H9 (cell line): ENCODE results near the gene GOLGA8N. TPM values are rescaled to one million over a fixed set of nuclear protein-coding genes. Genes with fewer than 3 reads are reported as not detected.
"Not testable (repeated sequence)": the region's sequence is repeated elsewhere in the genome, so short reads cannot be mapped to it uniquely, and the experiment has no call there.

Source experiments
- DNase-seq: peaks from one replicate; pipeline ENCODE4 v3.0.0-alpha.2; 2017
- H2AFZ ChIP-seq: one replicate; pipeline ENCODE4 v1.6.1; 2013; ENCODE audit warnings: mild to moderate bottlenecking, low read length, control low read depth, moderate library complexity
- H2AK5ac ChIP-seq: 2 replicates; pipeline ENCODE4 v1.6.1; 2013; ENCODE audit warnings: low read length, control low read depth, mixed read lengths; ENCODE audit not compliant: insufficient read length
- H2BK120ac ChIP-seq: one replicate; pipeline ENCODE4 v1.6.1; 2013; ENCODE audit warnings: low read depth, mild to moderate bottlenecking, low read length, control low read depth, inconsistent platforms; ENCODE audit not compliant: poor library complexity, severe bottlenecking
- H2BK12ac ChIP-seq: 2 replicates; pipeline ENCODE4 v1.6.1; 2013; ENCODE audit warnings: low read length, control low read depth, mixed read lengths, low read depth; ENCODE audit not compliant: insufficient read length
- H2BK15ac ChIP-seq: 2 replicates; pipeline ENCODE4 v1.6.1; 2013; ENCODE audit warnings: low read depth, low read length, control low read depth
- H2BK20ac ChIP-seq: one replicate; pipeline ENCODE4 v1.6.1; 2013; ENCODE audit warnings: low read depth, mild to moderate bottlenecking, low read length, control low read depth, inconsistent platforms; ENCODE audit not compliant: poor library complexity, severe bottlenecking
- H2BK5ac ChIP-seq: 2 replicates; pipeline ENCODE4 v1.6.1; 2013; ENCODE audit warnings: low read length, control low read depth, mixed read lengths; ENCODE audit not compliant: insufficient read length
- H3K14ac ChIP-seq: 2 replicates; pipeline ENCODE4 v1.6.1; 2013; ENCODE audit warnings: low read length, control low read depth; ENCODE audit not compliant: insufficient read depth
- H3K18ac ChIP-seq: 2 replicates; pipeline ENCODE4 v1.6.1; 2013; ENCODE audit warnings: low read depth, mild to moderate bottlenecking, mixed read lengths, low read length, control low read depth; ENCODE audit not compliant: insufficient read length
- H3K23ac ChIP-seq: 2 replicates; pipeline ENCODE4 v1.6.1; 2013; ENCODE audit warnings: low read length, control low read depth, mixed read lengths, low read depth; ENCODE audit not compliant: insufficient read length
- H3K23me2 ChIP-seq: 2 replicates; pipeline ENCODE4 v1.6.1; 2013; ENCODE audit warnings: low read depth, mild to moderate bottlenecking, mixed read lengths, low read length, control low read depth; ENCODE audit not compliant: insufficient read length, poor library complexity, severe bottlenecking
- H3K27ac ChIP-seq: 2 replicates; pipeline ENCODE4 v1.5.1; 2013; ENCODE audit warnings: low read length, control low read depth, mixed read lengths, low read depth; ENCODE audit not compliant: insufficient read length
- H3K27me3 ChIP-seq: 2 replicates; pipeline ENCODE4 v1.6.1; 2013; ENCODE audit warnings: low read length, control low read depth, inconsistent platforms; ENCODE audit not compliant: insufficient read depth
- H3K4ac ChIP-seq: 2 replicates; pipeline ENCODE4 v1.6.1; 2013; ENCODE audit warnings: low read depth, mild to moderate bottlenecking, control low read depth, inconsistent platforms, low read length, moderate library complexity
- H3K4me1 ChIP-seq: 2 replicates; pipeline ENCODE4 v1.6.1; 2013; ENCODE audit warnings: low read length, control low read depth, inconsistent platforms; ENCODE audit not compliant: insufficient read depth
- H3K4me2 ChIP-seq: 2 replicates; pipeline ENCODE4 v1.6.1; 2013; ENCODE audit warnings: low read length, control low read depth, mixed read lengths; ENCODE audit not compliant: insufficient read length, insufficient read depth
- H3K56ac ChIP-seq: 2 replicates; pipeline ENCODE4 v1.6.1; 2013; ENCODE audit warnings: low read depth, mild to moderate bottlenecking, mixed read lengths, low read length, control low read depth; ENCODE audit not compliant: insufficient read length
- H3K79me1 ChIP-seq: 2 replicates; pipeline ENCODE4 v1.6.1; 2013; ENCODE audit warnings: low read depth, mild to moderate bottlenecking, moderate library complexity, low read length, control low read depth, inconsistent platforms; ENCODE audit not compliant: insufficient read depth, poor library complexity, severe bottlenecking
- H3K79me2 ChIP-seq: 2 replicates; pipeline ENCODE4 v1.6.1; 2013; ENCODE audit warnings: low read length, control low read depth, inconsistent platforms; ENCODE audit not compliant: insufficient read depth
- H3K9ac ChIP-seq: 2 replicates; pipeline ENCODE4 v1.6.1; 2013; ENCODE audit warnings: low read length, control low read depth, mixed read lengths; ENCODE audit not compliant: insufficient read length; ENCODE audit errors: extremely low read depth
- H3K9me3 ChIP-seq: one replicate; pipeline ENCODE4 v1.6.1; 2013; ENCODE audit warnings: low read depth, low read length, inconsistent platforms; ENCODE audit not compliant: control insufficient read depth
- H3T11ph ChIP-seq: one replicate; pipeline ENCODE4 v1.6.1; 2013; ENCODE audit warnings: mild to moderate bottlenecking, low read length, control low read depth, inconsistent platforms
- H4K20me1 ChIP-seq: one replicate; pipeline ENCODE4 v1.6.1; 2013; ENCODE audit not compliant: control insufficient read depth, insufficient read length, insufficient read depth
- H4K5ac ChIP-seq: 2 replicates; pipeline ENCODE4 v1.6.1; 2013; ENCODE audit warnings: low read depth, mild to moderate bottlenecking, mixed read lengths, low read length, control low read depth; ENCODE audit not compliant: insufficient read length
- H4K8ac ChIP-seq: replicated peaks from 2 replicates; pipeline ENCODE4 v1.6.1; 2013; ENCODE audit warnings: low read length, control low read depth, mixed read lengths, low read depth; ENCODE audit not compliant: insufficient read length
- H4K91ac ChIP-seq: 2 replicates; pipeline ENCODE4 v1.6.1; 2013; ENCODE audit warnings: low read depth, mild to moderate bottlenecking, moderate library complexity, mixed read lengths, low read length, control low read depth; ENCODE audit not compliant: insufficient read length
- H3K27ac Mint-ChIP-seq, 3 experiments: 2 replicates in 2 of 3; 3 replicates in 1 of 3; pipeline ENCODE4 v1.8.0; 2020 to 2021; ENCODE audit warnings: mixed read lengths in 3 of 3, mild to moderate bottlenecking in 1 of 3, moderate library complexity in 1 of 3
- H3K27me3 Mint-ChIP-seq: 2 replicates; pipeline ENCODE4 v1.8.0; 2021; ENCODE audit warnings: low read depth, mild to moderate bottlenecking, moderate library complexity, mixed read lengths
- H3K36me3 Mint-ChIP-seq, 3 experiments: 2 replicates in 2 of 3; 3 replicates in 1 of 3; pipeline ENCODE4 v1.8.0; 2020 to 2021; ENCODE audit warnings: low read depth in 3 of 3, mixed read lengths in 3 of 3; ENCODE audit not compliant: insufficient read depth in 1 of 3
- H3K4me1 Mint-ChIP-seq, 2 experiments: 2 replicates each; pipeline ENCODE4 v1.8.0; 2020; ENCODE audit warnings: mixed read lengths in 2 of 2
- H3K4me3 Mint-ChIP-seq, 2 experiments: 2 replicates in 1 of 2; 3 replicates in 1 of 2; pipeline ENCODE4 v1.8.0; 2020 to 2021; ENCODE audit warnings: mild to moderate bottlenecking in 2 of 2, mixed read lengths in 2 of 2, moderate library complexity in 1 of 2
- H3K9me3 Mint-ChIP-seq, 2 experiments: 2 replicates in 1 of 2; 3 replicates in 1 of 2; pipeline ENCODE4 v1.8.0; 2020; ENCODE audit warnings: mild to moderate bottlenecking in 2 of 2, mixed read lengths in 2 of 2, moderate library complexity in 1 of 2
- WGBS: extraction: QIAGEN DNeasy Blood & Tissue Kit; methylation state at CpG from one replicate; pipeline ENCODE4 v1.1.7; 2013; ENCODE audit warnings: missing lambda C conversion rate, low lambda C conversion rate, mixed read lengths; ENCODE audit not compliant: insufficient read length; ENCODE audit errors: extremely low coverage; 5-methylcytosine and 5-hydroxymethylcytosine counted together
- long read RNA-seq: library from polyadenylated mRNA; unstranded; transcript quantifications from one replicate; pipeline ENCODE4 v2.0.0, GENCODE V29; 2020
- total RNA-seq: library from RNA; stranded (reverse); gene quantifications from 2 replicates; pipeline ENCODE4 v1.2.1, GENCODE V29; 2021

GOLGA8N gene
- 0.50 and 0.57 TPM in 2 replicates for total RNA-seq
- long read RNA-seq = 0 reads

DNA sequence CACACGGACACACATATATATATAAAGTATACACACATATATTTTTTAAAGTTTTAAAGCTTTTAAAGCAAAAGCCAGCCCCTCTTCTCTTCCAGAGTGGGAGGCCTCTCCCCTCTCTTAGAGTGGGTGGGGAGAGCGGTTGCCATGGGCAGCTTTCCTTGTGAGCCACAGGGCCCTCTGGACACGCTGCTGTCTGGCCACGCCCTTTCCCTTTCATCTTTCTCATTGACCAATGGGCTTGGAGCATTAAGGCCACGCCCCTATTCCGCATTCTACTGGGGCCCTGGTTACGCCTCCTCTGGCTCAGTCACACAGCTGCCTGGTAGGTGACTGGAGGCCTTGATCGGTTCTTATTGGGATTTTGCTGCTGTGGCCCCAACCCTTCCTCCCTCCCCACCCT, at the start of gene GOLGA8N:
TSS of gene GOLGA8N (plus strand) at position 306 of the 400 bp plus-strand sequence.
- not testable (repeated sequence) for H3K27ac ChIP-seq, H3K4me3 Mint-ChIP-seq, H3K4me1 ChIP-seq, H3T11ph ChIP-seq, H3K79me1 ChIP-seq, H2BK15ac ChIP-seq, H3K27me3 ChIP-seq, H2BK5ac ChIP-seq, H3K79me2 ChIP-seq, H4K91ac ChIP-seq, H2BK20ac ChIP-seq, H3K36me3 Mint-ChIP-seq, H3K27ac Mint-ChIP-seq, H4K5ac ChIP-seq, H3K23ac ChIP-seq, H3K56ac ChIP-seq, H3K14ac ChIP-seq, H3K9ac ChIP-seq, H3K9me3 Mint-ChIP-seq, H3K18ac ChIP-seq, H3K9me3 ChIP-seq, H2AK5ac ChIP-seq, H2BK12ac ChIP-seq, H2BK120ac ChIP-seq, H3K23me2 ChIP-seq, H2AFZ ChIP-seq, H4K20me1 ChIP-seq, H3K4ac ChIP-seq, H3K27me3 Mint-ChIP-seq, H3K4me2 ChIP-seq, H3K4me1 Mint-ChIP-seq, H4K8ac ChIP-seq, DNase-seq
- WGBS = no CpG with 5 or more reads among the region's 8 CpGs

GRCh38 chr15:32543456-32543855, 49.8 kb upstream of the GOLGA8N start:
- not testable (repeated sequence) for H3K4me1 Mint-ChIP-seq, H3K18ac ChIP-seq, H2BK5ac ChIP-seq, H3K23ac ChIP-seq, H2BK15ac ChIP-seq, H3K36me3 Mint-ChIP-seq, H3K9ac ChIP-seq, H3K9me3 ChIP-seq, H4K8ac ChIP-seq, H4K20me1 ChIP-seq, H3K4ac ChIP-seq, H4K5ac ChIP-seq, H3K23me2 ChIP-seq, H3K56ac ChIP-seq, H4K91ac ChIP-seq, H3K27ac ChIP-seq, H3K4me2 ChIP-seq, DNase-seq, H3K27me3 Mint-ChIP-seq, H3K27me3 ChIP-seq, H3K14ac ChIP-seq, H3K79me1 ChIP-seq, H2AK5ac ChIP-seq, H3T11ph ChIP-seq, H2BK120ac ChIP-seq, H3K4me1 ChIP-seq, H2BK20ac ChIP-seq, H3K4me3 Mint-ChIP-seq, H2BK12ac ChIP-seq, H3K9me3 Mint-ChIP-seq, H2AFZ ChIP-seq, H3K79me2 ChIP-seq, H3K27ac Mint-ChIP-seq
- no CpG with 5 or more reads among the region's 1 CpG for WGBS
